CD4-positive, alpha-beta T cell treated with Interleukin-4 for 4 hours (primary cell): ENCODE data around the gene ZFP90.
A peak's percentile ranks its signal among the peaks of the same experiment; 100 is the strongest.
"Not testable (repeated sequence)": the region's sequence is repeated elsewhere in the genome, so short reads cannot be mapped to it uniquely, and the experiment has no call there.

ENCODE experiments used
- DNase-seq: peaks from one replicate; pipeline ENCODE4 v3.0.0-alpha.2; 2020

The ZFP90 gene

GRCh38 chr16:68538880-68539701 is at the start of gene ZFP90:
ZFP90 (plus strand) TSS chr16:68539291; CDS start chr16:68539793, 502 bp downstream.
- DNase-seq = peak; percentile 78

- DNase-seq = no peak
Observed at GRCh38 chr16:68490358-68490757, 48.7 kb upstream of the ZFP90 start.

GRCh38 chr16:68490829-68491575 is 48.1 kb upstream of the ZFP90 start:
- DNase-seq = no peak

- no peak for DNase-seq
Observed at GRCh38 chr16:68491576-68491950, 47.5 kb upstream of the ZFP90 start.

- DNase-seq = no peak
Observed at GRCh38 chr16:68492151-68492542, 46.9 kb upstream of the ZFP90 start.

- DNase-seq = no peak
Observed at GRCh38 chr16:68492543-68493411, 46.3 kb upstream of the ZFP90 start.

- DNase-seq = no peak
Observed at GRCh38 chr16:68493412-68494070, 45.5 kb upstream of the ZFP90 start.

GRCh38 chr16:68494261-68494660 is 44.8 kb upstream of the ZFP90 start:
- DNase-seq = not testable (repeated sequence)

GRCh38 chr16:68496689-68497088 is 42.4 kb upstream of the ZFP90 start:
- no peak for DNase-seq

GRCh38 chr16:68499006-68499405 is 40.1 kb upstream of the ZFP90 start:
- DNase-seq = no peak

- no peak for DNase-seq
Observed at GRCh38 chr16:68503334-68503733, 35.8 kb upstream of the ZFP90 start.

- DNase-seq = no peak
Observed at GRCh38 chr16:68504066-68504465, 35.0 kb upstream of the ZFP90 start.

- DNase-seq = no peak
Observed at GRCh38 chr16:68506331-68507053, 32.6 kb upstream of the ZFP90 start.

GRCh38 chr16:68508013-68508412 is 31.1 kb upstream of the ZFP90 start:
- DNase-seq = no peak

GRCh38 chr16:68508641-68509240 is 30.4 kb upstream of the ZFP90 start:
- no peak for DNase-seq

- no peak for DNase-seq
Observed at GRCh38 chr16:68509381-68509780, 29.7 kb upstream of the ZFP90 start.

GRCh38 chr16:68510775-68511174 is 28.3 kb upstream of the ZFP90 start:
- no peak for DNase-seq

GRCh38 chr16:68512183-68512582 is 26.9 kb upstream of the ZFP90 start:
- no peak for DNase-seq

- DNase-seq = no peak
Observed at GRCh38 chr16:68512742-68513141, 26.3 kb upstream of the ZFP90 start.

GRCh38 chr16:68514511-68514910 is 24.6 kb upstream of the ZFP90 start:
- DNase-seq = no peak

- DNase-seq = no peak
Observed at GRCh38 chr16:68517606-68518166, 21.4 kb upstream of the ZFP90 start.
